ENCODE measurements around the gene VGF. TPM values are rescaled to one million over a fixed set of nuclear protein-coding genes. Genes with fewer than 3 reads are reported as not detected.
"Not testable (repeated sequence)": the region's sequence is repeated elsewhere in the genome, so short reads cannot be mapped to it uniquely, and the experiment has no call there.

VGF gene
- total and polyA plus RNA-seq, 4 donors: not detected

DNA sequence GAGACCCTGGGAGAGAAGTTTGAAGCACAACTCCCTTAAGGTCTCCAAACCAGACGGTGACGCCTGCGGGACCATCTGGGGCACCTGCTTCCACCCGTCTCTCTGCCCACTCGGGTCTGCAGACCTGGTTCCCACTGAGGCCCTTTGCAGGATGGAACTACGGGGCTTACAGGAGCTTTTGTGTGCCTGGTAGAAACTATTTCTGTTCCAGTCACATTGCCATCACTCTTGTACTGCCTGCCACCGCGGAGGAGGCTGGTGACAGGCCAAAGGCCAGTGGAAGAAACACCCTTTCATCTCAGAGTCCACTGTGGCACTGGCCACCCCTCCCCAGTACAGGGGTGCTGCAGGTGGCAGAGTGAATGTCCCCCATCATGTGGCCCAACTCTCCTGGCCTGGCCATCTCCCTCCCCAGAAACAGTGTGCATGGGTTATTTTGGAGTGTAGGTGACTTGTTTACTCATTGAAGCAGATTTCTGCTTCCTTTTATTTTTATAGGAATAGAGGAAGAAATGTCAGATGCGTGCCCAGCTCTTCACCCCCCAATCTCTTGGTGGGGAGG, 27.6 kb downstream of the VGF start:
- 37 to 41% methylated on average over 9 of the region's 9 CpGs for WGBS, 2 donors
- Histone ChIP-seq H3K27ac (ENCODE audit: low read depth in 1 of 2, low read length in 2 of 2) (peak overlapping the region; percentile 2 to 34), H3K27me3 (ENCODE audit: control insufficient read depth in 1 of 2, insufficient read depth in 2 of 2, low read length in 1 of 2) (no peaks in the 10 kb centered on the region), H3K4me3 (ENCODE audit: low read length in 2 of 2) (no peak overlapping the region), H3K9me3 (ENCODE audit: control insufficient read depth, low read length) (no peaks in the 10 kb centered on the region), H3K36me3 (ENCODE audit: control insufficient read depth in 1 of 2, insufficient read depth in 2 of 2, low read length in 1 of 2) (peaks cover 0 to 9% of the 10 kb centered on the region in 2 donors), H3K4me1 (ENCODE audit: control insufficient read depth in 1 of 2, insufficient read depth in 2 of 2, low read length in 2 of 2) (no peaks in the 10 kb centered on the region)
- intact Hi-C loops (cut with DNase I): loop anchor here in 1 of 2 donors (2.0 kb wide), 2 partner anchors 43 to 53 kb away; partner anchors contain the start of gene TRIM56
- DNase-seq (no peak), ATAC-seq (ENCODE audit: low FRiP score) (peak; percentile 29)

DNA sequence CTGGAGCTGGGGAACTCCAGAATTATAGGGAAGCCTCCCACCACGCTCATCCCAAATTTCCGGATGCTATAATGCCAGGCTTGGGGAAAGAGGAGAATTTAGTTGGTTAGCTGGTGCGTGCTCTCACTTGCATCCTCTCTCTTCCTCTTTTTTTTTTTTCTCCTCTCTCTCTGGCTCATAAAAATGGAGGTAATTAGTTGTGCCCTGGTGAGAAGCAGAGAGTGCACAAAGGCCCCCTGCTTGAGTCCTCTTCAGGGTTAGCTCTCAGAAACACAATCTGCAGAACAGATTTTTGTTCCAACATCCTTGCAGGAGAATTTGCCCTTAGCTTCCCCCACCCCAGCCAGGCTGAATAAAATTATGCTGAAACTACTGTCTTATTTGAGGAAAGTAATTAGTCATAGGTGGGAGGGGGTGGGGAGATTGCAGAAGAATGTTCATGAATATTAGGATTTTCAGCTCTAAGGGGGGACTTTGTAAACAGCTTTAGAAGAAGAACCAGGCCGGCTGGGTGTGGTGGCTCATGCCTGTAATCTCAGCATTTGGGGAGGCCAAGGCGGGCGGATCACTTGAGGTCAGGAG, 30.9 kb downstream of the VGF start:
- Histone ChIP-seq H3K4me3 (ENCODE audit: low read length in 2 of 2) (no peak overlapping the region), H3K27me3 (ENCODE audit: control insufficient read depth in 1 of 2, insufficient read depth in 2 of 2, low read length in 1 of 2) (no peaks in the 10 kb centered on the region), H3K27ac (ENCODE audit: low read depth in 1 of 2, low read length in 2 of 2) (no peak overlapping the region), H3K36me3 (ENCODE audit: control insufficient read depth in 1 of 2, insufficient read depth in 2 of 2, low read length in 1 of 2) (peaks cover 0 to 15% of the 10 kb centered on the region in 2 donors), H3K4me1 (ENCODE audit: control insufficient read depth in 1 of 2, insufficient read depth in 2 of 2, low read length in 2 of 2) (no peaks in the 10 kb centered on the region), H3K9me3 (ENCODE audit: control insufficient read depth, low read length) (no peaks in the 10 kb centered on the region)
- DNase-seq: no peak
- intact Hi-C loops (cut with DNase I): loop anchor here in 1 of 2 donors (5.0 kb wide), 1 partner anchor 37 kb away; no protein-coding TSS in a partner anchor
- WGBS, 2 donors: 87 to 88% methylated on average over 6 of the region's 6 CpGs
- no peak for ATAC-seq (ENCODE audit: low FRiP score)

DNA sequence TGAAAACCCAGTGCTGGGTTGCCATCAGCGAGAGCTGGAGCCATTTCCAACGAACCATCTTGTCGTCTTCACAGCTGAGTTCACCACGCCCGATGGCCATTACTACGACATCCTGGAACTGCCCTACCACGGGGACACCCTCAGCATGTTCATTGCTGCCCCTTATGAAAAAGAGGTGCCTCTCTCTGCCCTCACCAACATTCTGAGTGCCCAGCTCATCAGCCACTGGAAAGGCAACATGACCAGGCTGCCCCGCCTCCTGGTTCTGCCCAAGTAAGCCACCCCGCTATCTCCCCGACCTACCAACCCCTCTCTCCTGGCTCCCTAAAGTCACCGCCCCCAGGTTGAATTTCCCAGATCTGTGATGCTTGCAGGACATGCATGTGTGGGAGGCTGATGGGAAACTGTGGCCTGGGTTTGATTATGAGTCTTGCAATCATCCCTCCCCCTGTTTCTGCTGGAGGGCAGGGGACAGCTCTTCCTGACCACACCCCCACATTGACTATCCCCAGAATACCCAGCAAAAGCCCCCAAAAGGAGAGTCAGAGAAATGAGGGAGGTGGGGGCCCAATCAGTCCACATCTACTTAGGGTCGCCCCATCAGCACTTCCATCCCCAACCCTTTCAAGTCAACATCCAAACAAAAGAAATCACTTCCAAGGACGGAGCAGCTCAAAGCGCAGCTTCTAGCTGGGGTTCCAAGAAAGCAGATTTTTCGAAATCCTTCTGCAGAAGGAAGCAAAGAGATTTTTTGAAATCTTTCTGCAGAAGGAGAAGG, 31.6 kb downstream of the VGF start:
- WGBS, 2 donors: 75 to 77% methylated on average over 15 of the region's 15 CpGs
- intact Hi-C loops (cut with DNase I): loop anchor here in 1 of 2 donors (5.0 kb wide), 1 partner anchor 37 kb away; no protein-coding TSS in a partner anchor
- no peak for ATAC-seq (ENCODE audit: low FRiP score)
- Histone ChIP-seq H3K27me3 (ENCODE audit: control insufficient read depth in 1 of 2, insufficient read depth in 2 of 2, low read length in 1 of 2) (no peaks in the 10 kb centered on the region), H3K36me3 (ENCODE audit: control insufficient read depth in 1 of 2, insufficient read depth in 2 of 2, low read length in 1 of 2) (peaks cover 0 to 15% of the 10 kb centered on the region in 2 donors), H3K27ac (ENCODE audit: low read depth in 1 of 2, low read length in 2 of 2) (peak overlapping the region in 1 of 2 donors; percentile 4), H3K9me3 (ENCODE audit: control insufficient read depth, low read length) (no peaks in the 10 kb centered on the region), H3K4me1 (ENCODE audit: control insufficient read depth in 1 of 2, insufficient read depth in 2 of 2, low read length in 2 of 2) (no peaks in the 10 kb centered on the region), H3K4me3 (ENCODE audit: low read length in 2 of 2) (no peak overlapping the region)
- no peak for DNase-seq

DNA sequence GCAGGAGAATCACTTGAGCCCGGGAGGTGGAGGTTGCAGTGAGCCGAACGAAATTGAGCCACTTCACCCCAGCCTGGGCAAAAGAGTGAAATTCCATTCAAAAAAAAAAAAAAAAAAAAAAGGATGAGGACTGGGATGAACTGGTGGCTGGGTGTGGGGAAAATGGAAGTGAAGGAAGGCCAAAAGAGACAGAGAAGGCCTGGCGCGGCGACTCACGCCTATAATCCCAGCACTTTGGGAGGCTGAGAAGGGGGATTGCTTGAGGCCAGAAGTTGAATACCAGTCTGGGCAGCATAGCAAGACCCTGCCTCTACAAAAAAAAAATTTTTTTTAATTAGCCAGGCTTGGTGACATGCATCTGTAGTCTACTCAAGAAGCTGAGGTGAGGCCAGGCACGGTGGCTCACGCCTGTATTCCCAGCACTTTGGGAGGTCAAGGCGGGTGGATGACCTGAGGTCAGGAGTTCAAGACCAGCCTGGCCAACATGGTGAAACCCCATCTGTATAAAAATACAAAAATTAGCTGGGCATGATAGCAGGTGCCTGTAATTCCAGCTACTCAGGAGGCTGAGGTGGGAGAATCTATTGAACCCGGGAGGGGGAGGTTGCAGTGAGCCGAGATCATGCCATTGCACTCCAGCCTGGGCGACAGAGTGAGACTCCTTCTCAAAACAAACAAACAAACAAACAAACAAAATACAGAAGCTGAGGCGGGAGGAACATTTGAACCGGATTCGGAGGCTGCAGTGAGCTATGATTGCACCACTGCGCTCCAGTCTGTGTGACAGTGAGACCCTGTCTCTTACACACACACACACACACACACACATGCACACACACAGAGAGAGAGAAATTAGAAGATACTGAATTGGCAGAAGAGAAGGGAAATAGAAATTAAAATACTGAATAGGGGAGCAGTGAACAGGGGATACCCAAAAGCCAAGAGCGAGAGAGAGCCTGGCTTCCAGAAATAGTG, 32.5 kb downstream of the VGF start:
- WGBS, 2 donors: 74 to 83% methylated on average over 18 of the region's 18 CpGs
- ATAC-seq (ENCODE audit: low FRiP score); H3K9me3 ChIP-seq (ENCODE audit: control insufficient read depth, low read length); H3K4me3 ChIP-seq (ENCODE audit: low read length in 2 of 2); H3K4me1 ChIP-seq (ENCODE audit: control insufficient read depth in 1 of 2, insufficient read depth in 2 of 2, low read length in 2 of 2); H3K27me3 ChIP-seq (ENCODE audit: control insufficient read depth in 1 of 2, insufficient read depth in 2 of 2, low read length in 1 of 2): not testable (repeated sequence)
- Histone ChIP-seq H3K27ac (ENCODE audit: low read depth in 1 of 2, low read length in 2 of 2) (peak overlapping the region in 1 of 2 donors; percentile 4), H3K36me3 (ENCODE audit: control insufficient read depth in 1 of 2, insufficient read depth in 2 of 2, low read length in 1 of 2) (peaks cover 0 to 15% of the 10 kb centered on the region in 2 donors)
- intact Hi-C loops (cut with DNase I): loop anchor here in 1 of 2 donors (5.0 kb wide), 1 partner anchor 36 kb away; no protein-coding TSS in a partner anchor
- peak in 1 of 2 donors; percentile 55 for DNase-seq

DNA sequence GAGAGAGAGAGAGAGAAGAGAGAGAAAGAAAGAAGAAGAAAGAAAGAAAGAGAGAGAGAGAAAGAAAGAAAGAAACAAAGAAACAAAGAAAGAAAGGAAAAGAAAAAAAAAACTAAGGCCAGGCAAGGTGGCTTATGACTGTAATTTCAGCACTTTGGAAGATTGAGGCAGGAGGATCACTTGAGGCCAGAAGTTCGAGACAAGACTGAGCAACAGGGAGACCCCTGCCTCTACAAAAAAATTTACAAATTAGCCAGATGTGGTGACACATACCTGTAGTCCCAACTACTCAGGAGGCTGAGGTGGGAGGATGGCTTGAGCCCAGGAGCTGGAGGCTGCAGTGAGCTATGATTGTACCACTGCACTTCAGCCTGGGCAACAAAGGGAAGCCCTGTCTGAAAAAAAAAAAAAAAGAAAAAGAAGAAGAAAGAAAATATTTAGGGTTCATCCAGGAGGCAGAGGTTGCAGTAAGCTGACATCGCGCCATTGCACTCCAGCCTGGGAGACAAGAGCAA, 35.7 kb downstream of the VGF start:
- H3K36me3 ChIP-seq (ENCODE audit: control insufficient read depth in 1 of 2, insufficient read depth in 2 of 2, low read length in 1 of 2): peaks cover 0 to 6% of the 10 kb centered on the region in 2 donors
- no peak for ATAC-seq (ENCODE audit: low FRiP score)
- intact Hi-C loops (cut with DNase I): loop anchor here in 1 of 2 donors (5.0 kb wide), 1 partner anchor 32 kb away; no protein-coding TSS in a partner anchor
- no peaks in the 10 kb centered on the region for H3K27me3 ChIP-seq (ENCODE audit: control insufficient read depth in 1 of 2, insufficient read depth in 2 of 2, low read length in 1 of 2)
- no peak for DNase-seq
- H3K27ac ChIP-seq (ENCODE audit: low read depth in 1 of 2, low read length in 2 of 2): peak overlapping the region in 1 of 2 donors; percentile 45
- 88 to 93% methylated on average over 3 of the region's 3 CpGs for WGBS, 2 donors
- H3K4me1 ChIP-seq (ENCODE audit: control insufficient read depth in 1 of 2, insufficient read depth in 2 of 2, low read length in 2 of 2): no peaks in the 10 kb centered on the region
- H3K9me3 ChIP-seq (ENCODE audit: control insufficient read depth, low read length): no peaks in the 10 kb centered on the region
- H3K4me3 ChIP-seq (ENCODE audit: low read length in 2 of 2): no peak overlapping the region

DNA sequence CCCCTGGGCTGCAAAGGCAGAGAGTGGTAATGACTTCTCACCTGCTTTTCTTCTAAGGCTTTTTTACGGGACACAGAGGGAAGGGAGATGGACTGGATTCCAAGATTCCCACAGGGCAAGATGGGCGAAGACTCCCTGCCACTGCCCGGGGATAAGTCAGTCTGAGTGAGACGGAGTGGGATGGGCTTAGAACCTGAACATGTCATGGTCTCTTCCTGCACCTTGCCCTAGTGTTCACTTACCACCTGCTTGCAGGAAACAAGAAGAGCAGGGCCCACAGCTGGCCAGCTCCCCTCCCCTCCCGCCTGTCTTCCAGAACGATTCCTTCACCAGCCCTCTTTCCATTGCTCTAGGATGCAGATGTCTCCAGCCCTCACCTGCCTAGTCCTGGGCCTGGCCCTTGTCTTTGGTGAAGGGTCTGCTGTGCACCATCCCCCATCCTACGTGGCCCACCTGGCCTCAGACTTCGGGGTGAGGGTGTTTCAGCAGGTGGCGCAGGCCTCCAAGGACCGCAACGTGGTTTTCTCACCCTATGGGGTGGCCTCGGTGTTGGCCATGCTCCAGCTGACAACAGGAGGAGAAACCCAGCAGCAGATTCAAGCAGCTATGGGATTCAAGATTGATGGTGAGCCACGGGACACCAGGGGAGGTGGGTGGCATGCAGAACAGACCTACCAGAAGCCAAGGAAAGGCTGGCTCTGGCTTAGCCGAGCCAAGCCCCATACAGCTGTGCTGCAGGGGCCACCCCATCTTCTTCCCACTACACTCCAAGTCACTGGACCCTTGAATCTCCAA, 37.1 kb downstream of the VGF start:
- H3K27me3 ChIP-seq (ENCODE audit: control insufficient read depth in 1 of 2, insufficient read depth in 2 of 2, low read length in 1 of 2): no peaks in the 10 kb centered on the region
- peak overlapping the region; percentile 40 to 62 for H3K4me3 ChIP-seq (ENCODE audit: low read length in 2 of 2)
- ATAC-seq (ENCODE audit: low FRiP score) (no peak), DNase-seq (no peak)
- H3K9me3 ChIP-seq (ENCODE audit: control insufficient read depth, low read length): no peaks in the 10 kb centered on the region
- peaks cover 0 to 6% of the 10 kb centered on the region in 2 donors for H3K36me3 ChIP-seq (ENCODE audit: control insufficient read depth in 1 of 2, insufficient read depth in 2 of 2, low read length in 1 of 2)
- intact Hi-C loops (cut with DNase I): no loop called here
- no peaks in the 10 kb centered on the region for H3K4me1 ChIP-seq (ENCODE audit: control insufficient read depth in 1 of 2, insufficient read depth in 2 of 2, low read length in 2 of 2)
- peak overlapping the region in 1 of 2 donors; percentile 6 for H3K27ac ChIP-seq (ENCODE audit: low read depth in 1 of 2, low read length in 2 of 2)
- 32 to 47% methylated on average over 14 of the region's 14 CpGs for WGBS, 2 donors

DNA sequence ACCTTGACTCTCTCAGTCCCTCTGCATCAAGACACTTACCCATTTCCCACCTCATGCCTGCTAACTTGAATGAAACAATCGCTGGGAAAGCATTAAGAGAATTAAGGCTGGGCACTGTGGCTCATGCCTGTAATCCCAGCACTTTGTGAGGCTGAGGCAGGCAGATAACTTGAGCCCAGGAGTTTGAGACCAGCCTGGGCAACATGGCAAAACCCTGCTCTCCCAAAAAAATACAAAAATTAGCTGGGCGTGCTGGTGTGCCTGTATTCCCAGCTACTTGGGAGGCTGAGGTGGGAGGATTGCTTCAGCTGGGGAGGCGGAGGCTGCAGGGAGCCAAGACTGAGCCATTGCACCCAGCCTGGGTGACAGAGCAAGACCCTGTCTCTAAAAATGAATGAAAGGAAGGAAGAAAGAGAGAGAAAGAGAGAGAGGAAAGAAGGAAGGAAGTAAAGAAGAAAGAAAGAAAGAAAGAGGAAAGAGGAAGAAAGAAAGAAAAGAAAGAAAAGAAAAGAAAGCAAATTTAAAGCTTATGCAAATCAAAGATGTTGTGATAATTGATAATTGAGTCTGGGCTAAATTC, 37.8 kb downstream of the VGF start:
- WGBS, 2 donors: 15 to 21% methylated on average over 3 of the region's 3 CpGs
- H3K4me3 ChIP-seq (ENCODE audit: low read length in 2 of 2): peak overlapping the region; percentile 40 to 62
- peak overlapping the region in 1 of 2 donors; percentile 85 for H3K27ac ChIP-seq (ENCODE audit: low read depth in 1 of 2, low read length in 2 of 2)
- H3K27me3 ChIP-seq (ENCODE audit: control insufficient read depth in 1 of 2, insufficient read depth in 2 of 2, low read length in 1 of 2): no peaks in the 10 kb centered on the region
- no peaks in the 10 kb centered on the region for H3K9me3 ChIP-seq (ENCODE audit: control insufficient read depth, low read length)
- no peak for DNase-seq
- no peaks in the 10 kb centered on the region for H3K4me1 ChIP-seq (ENCODE audit: control insufficient read depth in 1 of 2, insufficient read depth in 2 of 2, low read length in 2 of 2)
- intact Hi-C loops (cut with DNase I): no loop called here
- no peak for ATAC-seq (ENCODE audit: low FRiP score)
- peaks cover 0 to 6% of the 10 kb centered on the region in 2 donors for H3K36me3 ChIP-seq (ENCODE audit: control insufficient read depth in 1 of 2, insufficient read depth in 2 of 2, low read length in 1 of 2)

Measured in aorta (tissue), 5 donors.